WTC11 (cell line): ENCODE measurements around the gene PSMF1. TPM values are rescaled to one million over a fixed set of nuclear protein-coding genes. Genes with fewer than 3 reads are reported as not detected.

Source experiments
- ATAC-seq: fragments of 200-7000 bp; cut with Tn5 transposase; 2 replicates; pipeline ENCODE4 v1.10.0; 2021; ENCODE audit warnings: mild to moderate bottlenecking, moderate library complexity
- CTCF ChIA-PET: fragments of 300-600 bp; sonication (Branson Sonifier 250); formaldehyde crosslinking; loops from one replicate; lab custom pipeline; 2021; ENCODE audit warnings: antibody characterized with exemption; lab: Charles Lee
- POLR2A ChIA-PET: fragments of 350-600 bp; sonication (Branson Sonifier 250); formaldehyde crosslinking; loops from one replicate; lab custom pipeline; 2021; ENCODE audit warnings: antibody characterized with exemption; lab: Charles Lee
- DNase-seq: peaks from one replicate; pipeline ENCODE4 v3.0.0; 2021; ENCODE audit warnings: low spot score
- H3K27ac Mint-ChIP-seq: 2 replicates; pipeline ENCODE4 v1.8.0; 2021; ENCODE audit warnings: mixed read lengths
- H3K27me3 Mint-ChIP-seq: 2 replicates; pipeline ENCODE4 v1.8.0; 2021; ENCODE audit warnings: low read depth, mild to moderate bottlenecking, moderate library complexity, mixed read lengths
- H3K36me3 Mint-ChIP-seq: 2 replicates; pipeline ENCODE4 v1.8.0; 2021; ENCODE audit warnings: mixed read lengths
- H3K4me1 Mint-ChIP-seq: 2 replicates; pipeline ENCODE4 v1.8.0; 2022; ENCODE audit warnings: mixed read lengths
- H3K4me3 Mint-ChIP-seq: 2 replicates; pipeline ENCODE4 v1.8.0; 2021; ENCODE audit warnings: mild to moderate bottlenecking, moderate library complexity, mixed read lengths
- H3K9me3 Mint-ChIP-seq: 2 replicates; pipeline ENCODE4 v1.8.0; 2021; ENCODE audit warnings: mixed read lengths
- ARID4B ChIP-seq: sonication (generic); formaldehyde crosslinking; IDR thresholded peaks from 2 replicates; pipeline ENCODE4 v1.8.0; 2023; ENCODE audit warnings: missing genetic modification reagents, mild to moderate bottlenecking, borderline replicate concordance
- CREM ChIP-seq: sonication (generic); formaldehyde crosslinking; IDR thresholded peaks from 2 replicates; pipeline ENCODE4 v1.8.1; 2022; ENCODE audit warnings: mild to moderate bottlenecking, missing genetic modification reagents, moderate library complexity
- EMX1 ChIP-seq: fragments of 250-450 bp; sonication (Bioruptor Pico); IDR thresholded peaks from 2 replicates; pipeline ENCODE4 v1.8.0; 2021; ENCODE audit warnings: mild to moderate bottlenecking
- FOXK1 ChIP-seq: sonication (generic); formaldehyde crosslinking; IDR thresholded peaks from 2 replicates; pipeline ENCODE4 v1.8.0; 2022; ENCODE audit warnings: mild to moderate bottlenecking, moderate library complexity, missing genetic modification reagents
- KAT7 ChIP-seq: sonication (generic); formaldehyde crosslinking; IDR thresholded peaks from 2 replicates; pipeline ENCODE4 v1.8.1; 2023; ENCODE audit warnings: missing genetic modification reagents, mild to moderate bottlenecking, borderline replicate concordance
- MXD4 ChIP-seq: fragments of 250-450 bp; sonication (Bioruptor Pico); IDR thresholded peaks from 2 replicates; pipeline ENCODE4 v1.8.0; 2021; ENCODE audit warnings: mild to moderate bottlenecking, moderate library complexity, borderline replicate concordance
- NFE2L1 ChIP-seq: sonication (generic); formaldehyde crosslinking; IDR thresholded peaks from 2 replicates; pipeline ENCODE4 v1.8.1; 2023; ENCODE audit warnings: missing genetic modification reagents
- NR1H2 ChIP-seq: sonication (generic); formaldehyde crosslinking; IDR thresholded peaks from 2 replicates; pipeline ENCODE4 v1.9.0; 2021; ENCODE audit warnings: mild to moderate bottlenecking, moderate library complexity, missing genetic modification reagents
- TCF7 ChIP-seq: sonication (generic); formaldehyde crosslinking; IDR thresholded peaks from 2 replicates; pipeline ENCODE4 v1.8.0; 2022; ENCODE audit warnings: mild to moderate bottlenecking, low read depth, missing genetic modification reagents, moderate library complexity
- TEAD1 ChIP-seq: sonication (generic); formaldehyde crosslinking; IDR thresholded peaks from 2 replicates; pipeline ENCODE4 v1.8.0; 2022; ENCODE audit warnings: mild to moderate bottlenecking, missing genetic modification reagents
- ZBTB21 ChIP-seq: sonication (generic); formaldehyde crosslinking; IDR thresholded peaks from 2 replicates; pipeline ENCODE4 v1.8.1; 2023; ENCODE audit warnings: mild to moderate bottlenecking, missing genetic modification reagents, borderline replicate concordance
- ZMAT4 ChIP-seq: fragments of 250-450 bp; sonication (Bioruptor Pico); IDR thresholded peaks from 2 replicates; pipeline ENCODE4 v1.9.0; 2021; ENCODE audit warnings: mild to moderate bottlenecking
- ZNF219 ChIP-seq: sonication (generic); formaldehyde crosslinking; IDR thresholded peaks from 2 replicates; pipeline ENCODE4 v1.8.0; 2023; ENCODE audit warnings: missing genetic modification reagents, mild to moderate bottlenecking, borderline replicate concordance
- ZNF232 ChIP-seq: sonication (generic); formaldehyde crosslinking; IDR thresholded peaks from 2 replicates; pipeline ENCODE4 v1.8.0; 2022; ENCODE audit warnings: mild to moderate bottlenecking, missing genetic modification reagents
- ZNF263 ChIP-seq: sonication (generic); formaldehyde crosslinking; IDR thresholded peaks from 2 replicates; pipeline ENCODE4 v1.8.1; 2022; ENCODE audit warnings: low read depth, mild to moderate bottlenecking, moderate library complexity, missing genetic modification reagents
- ZNF512 ChIP-seq: sonication (generic); formaldehyde crosslinking; IDR thresholded peaks from 2 replicates; pipeline ENCODE4 v1.8.1; 2022; ENCODE audit warnings: missing genetic modification reagents, borderline replicate concordance
- total RNA-seq: library from RNA; stranded (reverse); gene quantifications from 3 replicates; pipeline ENCODE4 v1.2.3, GENCODE V29; 2021
- TF ChIP-seq, protein P1 (sequence below): sonication (generic); formaldehyde crosslinking; IDR thresholded peaks from 2 replicates; pipeline ENCODE4 v1.8.1; 2023; ENCODE audit warnings: mild to moderate bottlenecking, missing genetic modification reagents
- TF ChIP-seq, protein P2 (sequence below): fragments of 250-450 bp; sonication (Bioruptor Pico); IDR thresholded peaks from 2 replicates; pipeline ENCODE4 v1.9.0; 2021; ENCODE audit warnings: mild to moderate bottlenecking, borderline replicate concordance
- TF ChIP-seq, protein P3 (sequence below): fragments of 200-600 bp; IDR thresholded peaks from 2 replicates; pipeline ENCODE4 v1.8.0; 2022; ENCODE audit warnings: antibody characterized with exemption

PSMF1 gene
- total RNA-seq, 1 experiment from 2014 or later, result 113 TPM

- H3K9me3 Mint-ChIP-seq, result no peaks in the 10 kb centered on the region
- H3K27me3 Mint-ChIP-seq, result no peaks in the 10 kb centered on the region
- no peak for DNase-seq
- CTCF ChIA-PET, result no interaction called here
- no peak overlapping the region for H3K27ac Mint-ChIP-seq
- peaks cover 69% of the 10 kb centered on the region for H3K36me3 Mint-ChIP-seq
- POLR2A ChIA-PET, result no interaction called here
- no peak for ATAC-seq
- TF ChIP-seq ZNF219 (CRISPR knock-in tag), result no peak
- H3K4me1 Mint-ChIP-seq, result no peaks in the 10 kb centered on the region
- H3K4me3 Mint-ChIP-seq, result no peak overlapping the region
These were observed 13.0 kb downstream of the PSMF1 start for GRCh38 chr20:1131354-1131753.

DNA sequence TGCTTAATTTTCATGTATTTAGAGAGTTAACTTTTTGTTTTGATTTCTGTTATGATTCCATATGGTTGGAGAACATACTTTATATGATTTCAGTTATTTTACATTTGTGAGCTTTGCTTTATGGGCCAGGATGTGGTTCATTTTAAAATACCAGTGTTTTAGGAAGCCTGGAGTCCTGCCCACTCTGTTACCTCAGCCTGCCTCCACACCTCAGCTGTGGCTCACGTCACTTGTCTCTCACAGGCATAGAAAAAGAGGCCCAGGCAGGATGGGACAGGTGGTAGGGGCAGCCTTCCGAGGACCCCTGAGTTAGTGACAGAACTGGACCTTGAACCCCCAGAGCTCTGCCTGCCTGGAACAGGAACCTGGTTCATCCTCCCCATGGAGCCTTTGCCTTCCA, 16.0 kb downstream of the PSMF1 start:
- no peak overlapping the region for H3K27ac Mint-ChIP-seq
- no peaks in the 10 kb centered on the region for H3K4me1 Mint-ChIP-seq
- no peaks in the 10 kb centered on the region for H3K27me3 Mint-ChIP-seq
- POLR2A ChIA-PET, result no interaction called here
- ATAC-seq, result no peak
- no peak for DNase-seq
- TF ChIP-seq FOXK1 (CRISPR knock-in tag), result no peak
- no peak for TF ChIP-seq NR1H2 (CRISPR knock-in tag)
- TF ChIP-seq, protein P1, sequence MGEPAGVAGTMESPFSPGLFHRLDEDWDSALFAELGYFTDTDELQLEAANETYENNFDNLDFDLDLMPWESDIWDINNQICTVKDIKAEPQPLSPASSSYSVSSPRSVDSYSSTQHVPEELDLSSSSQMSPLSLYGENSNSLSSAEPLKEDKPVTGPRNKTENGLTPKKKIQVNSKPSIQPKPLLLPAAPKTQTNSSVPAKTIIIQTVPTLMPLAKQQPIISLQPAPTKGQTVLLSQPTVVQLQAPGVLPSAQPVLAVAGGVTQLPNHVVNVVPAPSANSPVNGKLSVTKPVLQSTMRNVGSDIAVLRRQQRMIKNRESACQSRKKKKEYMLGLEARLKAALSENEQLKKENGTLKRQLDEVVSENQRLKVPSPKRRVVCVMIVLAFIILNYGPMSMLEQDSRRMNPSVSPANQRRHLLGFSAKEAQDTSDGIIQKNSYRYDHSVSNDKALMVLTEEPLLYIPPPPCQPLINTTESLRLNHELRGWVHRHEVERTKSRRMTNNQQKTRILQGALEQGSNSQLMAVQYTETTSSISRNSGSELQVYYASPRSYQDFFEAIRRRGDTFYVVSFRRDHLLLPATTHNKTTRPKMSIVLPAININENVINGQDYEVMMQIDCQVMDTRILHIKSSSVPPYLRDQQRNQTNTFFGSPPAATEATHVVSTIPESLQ (CRISPR knock-in tag), result no peak
- TF ChIP-seq ZMAT4 (CRISPR knock-in tag), result no peak
- TF ChIP-seq CREM (CRISPR knock-in tag), result no peak
- peaks cover 70% of the 10 kb centered on the region for H3K36me3 Mint-ChIP-seq
- H3K4me3 Mint-ChIP-seq, result no peak overlapping the region
- no peaks in the 10 kb centered on the region for H3K9me3 Mint-ChIP-seq
- CTCF ChIA-PET, result no interaction called here

DNA sequence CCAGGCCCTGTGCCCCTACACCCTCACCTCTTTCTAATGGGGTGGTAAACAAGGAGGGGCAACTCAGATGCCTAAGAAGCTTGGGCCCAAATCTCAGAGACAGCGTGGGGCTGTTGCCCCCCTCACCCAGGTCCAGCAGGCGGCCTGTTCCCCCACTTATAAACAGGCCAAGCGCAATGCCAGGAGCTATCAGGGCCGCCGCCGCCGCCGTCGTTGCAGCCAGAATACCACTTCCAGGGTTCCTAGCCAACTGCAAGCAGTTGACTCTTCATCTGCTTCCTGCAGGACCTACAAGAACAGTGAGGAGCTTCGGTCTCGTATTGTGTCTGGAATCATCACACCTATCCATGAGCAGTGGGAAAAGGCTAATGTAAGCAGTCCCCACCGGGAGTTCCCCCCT, 16.4 kb downstream of the PSMF1 start:
- Mint-ChIP-seq H3K4me3 (no peak overlapping the region), H3K27ac (no peak overlapping the region), H3K27me3 (no peaks in the 10 kb centered on the region), H3K4me1 (no peaks in the 10 kb centered on the region), H3K36me3 (peaks cover 66% of the 10 kb centered on the region), H3K9me3 (no peaks in the 10 kb centered on the region)
- ChIA-PET POLR2A (no interaction called here), CTCF (no interaction called here)
- ATAC-seq, result no peak
- no peak for DNase-seq
- TF ChIP-seq MXD4 (CRISPR knock-in tag) (no peak), KAT7 (CRISPR knock-in tag) (no peak), NFE2L1 (CRISPR knock-in tag) (no peak), EMX1 (no peak), ZNF263 (no peak), ZBTB21 (no peak), TEAD1 (CRISPR knock-in tag) (no peak), ZNF512 (CRISPR knock-in tag) (no peak), TCF7 (CRISPR knock-in tag) (no peak), ARID4B (no peak), ZNF232 (CRISPR knock-in tag) (no peak)
- TF ChIP-seq, protein P2, sequence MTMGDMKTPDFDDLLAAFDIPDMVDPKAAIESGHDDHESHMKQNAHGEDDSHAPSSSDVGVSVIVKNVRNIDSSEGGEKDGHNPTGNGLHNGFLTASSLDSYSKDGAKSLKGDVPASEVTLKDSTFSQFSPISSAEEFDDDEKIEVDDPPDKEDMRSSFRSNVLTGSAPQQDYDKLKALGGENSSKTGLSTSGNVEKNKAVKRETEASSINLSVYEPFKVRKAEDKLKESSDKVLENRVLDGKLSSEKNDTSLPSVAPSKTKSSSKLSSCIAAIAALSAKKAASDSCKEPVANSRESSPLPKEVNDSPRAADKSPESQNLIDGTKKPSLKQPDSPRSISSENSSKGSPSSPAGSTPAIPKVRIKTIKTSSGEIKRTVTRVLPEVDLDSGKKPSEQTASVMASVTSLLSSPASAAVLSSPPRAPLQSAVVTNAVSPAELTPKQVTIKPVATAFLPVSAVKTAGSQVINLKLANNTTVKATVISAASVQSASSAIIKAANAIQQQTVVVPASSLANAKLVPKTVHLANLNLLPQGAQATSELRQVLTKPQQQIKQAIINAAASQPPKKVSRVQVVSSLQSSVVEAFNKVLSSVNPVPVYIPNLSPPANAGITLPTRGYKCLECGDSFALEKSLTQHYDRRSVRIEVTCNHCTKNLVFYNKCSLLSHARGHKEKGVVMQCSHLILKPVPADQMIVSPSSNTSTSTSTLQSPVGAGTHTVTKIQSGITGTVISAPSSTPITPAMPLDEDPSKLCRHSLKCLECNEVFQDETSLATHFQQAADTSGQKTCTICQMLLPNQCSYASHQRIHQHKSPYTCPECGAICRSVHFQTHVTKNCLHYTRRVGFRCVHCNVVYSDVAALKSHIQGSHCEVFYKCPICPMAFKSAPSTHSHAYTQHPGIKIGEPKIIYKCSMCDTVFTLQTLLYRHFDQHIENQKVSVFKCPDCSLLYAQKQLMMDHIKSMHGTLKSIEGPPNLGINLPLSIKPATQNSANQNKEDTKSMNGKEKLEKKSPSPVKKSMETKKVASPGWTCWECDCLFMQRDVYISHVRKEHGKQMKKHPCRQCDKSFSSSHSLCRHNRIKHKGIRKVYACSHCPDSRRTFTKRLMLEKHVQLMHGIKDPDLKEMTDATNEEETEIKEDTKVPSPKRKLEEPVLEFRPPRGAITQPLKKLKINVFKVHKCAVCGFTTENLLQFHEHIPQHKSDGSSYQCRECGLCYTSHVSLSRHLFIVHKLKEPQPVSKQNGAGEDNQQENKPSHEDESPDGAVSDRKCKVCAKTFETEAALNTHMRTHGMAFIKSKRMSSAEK (CRISPR knock-in tag), result no peak
- TF ChIP-seq, protein P3, sequence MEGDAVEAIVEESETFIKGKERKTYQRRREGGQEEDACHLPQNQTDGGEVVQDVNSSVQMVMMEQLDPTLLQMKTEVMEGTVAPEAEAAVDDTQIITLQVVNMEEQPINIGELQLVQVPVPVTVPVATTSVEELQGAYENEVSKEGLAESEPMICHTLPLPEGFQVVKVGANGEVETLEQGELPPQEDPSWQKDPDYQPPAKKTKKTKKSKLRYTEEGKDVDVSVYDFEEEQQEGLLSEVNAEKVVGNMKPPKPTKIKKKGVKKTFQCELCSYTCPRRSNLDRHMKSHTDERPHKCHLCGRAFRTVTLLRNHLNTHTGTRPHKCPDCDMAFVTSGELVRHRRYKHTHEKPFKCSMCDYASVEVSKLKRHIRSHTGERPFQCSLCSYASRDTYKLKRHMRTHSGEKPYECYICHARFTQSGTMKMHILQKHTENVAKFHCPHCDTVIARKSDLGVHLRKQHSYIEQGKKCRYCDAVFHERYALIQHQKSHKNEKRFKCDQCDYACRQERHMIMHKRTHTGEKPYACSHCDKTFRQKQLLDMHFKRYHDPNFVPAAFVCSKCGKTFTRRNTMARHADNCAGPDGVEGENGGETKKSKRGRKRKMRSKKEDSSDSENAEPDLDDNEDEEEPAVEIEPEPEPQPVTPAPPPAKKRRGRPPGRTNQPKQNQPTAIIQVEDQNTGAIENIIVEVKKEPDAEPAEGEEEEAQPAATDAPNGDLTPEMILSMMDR, result no peak
